Measurements from ENCODE around the gene KIF9.

DNA sequence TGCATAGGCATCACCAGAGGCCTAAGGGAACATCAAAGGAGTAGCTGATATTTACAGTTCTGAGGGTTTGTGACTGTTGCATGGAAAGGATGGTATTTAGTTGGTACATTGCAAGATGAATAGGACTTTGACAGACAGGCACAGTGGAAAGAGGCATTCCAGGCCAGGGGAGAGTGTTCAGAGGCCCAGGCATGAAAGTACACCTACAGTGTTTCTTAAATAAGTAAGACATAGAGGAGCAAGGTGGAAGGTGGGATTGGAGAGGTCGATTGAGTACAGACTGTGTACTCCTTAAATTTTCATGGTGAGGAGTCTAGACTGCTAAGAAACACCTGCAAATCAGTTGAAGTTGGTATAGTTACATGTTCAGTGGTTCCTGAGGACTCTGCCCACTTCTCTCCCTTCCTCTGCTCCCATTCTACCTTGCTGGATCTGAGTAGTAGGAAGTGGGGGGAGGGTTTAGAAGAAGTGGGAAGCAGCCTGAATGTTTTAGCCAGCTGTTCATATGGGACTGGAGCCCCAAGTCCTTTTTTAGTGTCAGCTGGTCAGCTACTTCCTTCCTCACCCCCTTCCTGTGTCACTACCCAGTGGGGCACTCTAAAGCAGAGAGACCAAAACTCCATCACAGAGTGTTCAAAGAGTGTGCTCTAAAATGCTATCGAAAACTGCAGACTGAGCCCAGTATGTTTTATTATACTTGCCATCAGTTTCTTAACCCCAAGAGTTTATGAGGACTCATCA, 14.1 kb upstream of the KIF9 start:
- TF ChIP-seq, protein P1, sequence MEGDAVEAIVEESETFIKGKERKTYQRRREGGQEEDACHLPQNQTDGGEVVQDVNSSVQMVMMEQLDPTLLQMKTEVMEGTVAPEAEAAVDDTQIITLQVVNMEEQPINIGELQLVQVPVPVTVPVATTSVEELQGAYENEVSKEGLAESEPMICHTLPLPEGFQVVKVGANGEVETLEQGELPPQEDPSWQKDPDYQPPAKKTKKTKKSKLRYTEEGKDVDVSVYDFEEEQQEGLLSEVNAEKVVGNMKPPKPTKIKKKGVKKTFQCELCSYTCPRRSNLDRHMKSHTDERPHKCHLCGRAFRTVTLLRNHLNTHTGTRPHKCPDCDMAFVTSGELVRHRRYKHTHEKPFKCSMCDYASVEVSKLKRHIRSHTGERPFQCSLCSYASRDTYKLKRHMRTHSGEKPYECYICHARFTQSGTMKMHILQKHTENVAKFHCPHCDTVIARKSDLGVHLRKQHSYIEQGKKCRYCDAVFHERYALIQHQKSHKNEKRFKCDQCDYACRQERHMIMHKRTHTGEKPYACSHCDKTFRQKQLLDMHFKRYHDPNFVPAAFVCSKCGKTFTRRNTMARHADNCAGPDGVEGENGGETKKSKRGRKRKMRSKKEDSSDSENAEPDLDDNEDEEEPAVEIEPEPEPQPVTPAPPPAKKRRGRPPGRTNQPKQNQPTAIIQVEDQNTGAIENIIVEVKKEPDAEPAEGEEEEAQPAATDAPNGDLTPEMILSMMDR (IDR thresholded peaks at IDR 0.05), result no peak
- no peak for TF ChIP-seq POLR2A (IDR thresholded peaks at IDR 0.05)
